Caco-2 (cell line): ENCODE results near the gene PLXNB2. TPM values are rescaled to one million over a fixed set of nuclear protein-coding genes. Genes with fewer than 3 reads are reported as not detected.

ENCODE experiments used
- BruUV-seq: library from RNA; stranded (reverse); fragments of 400-500 nt; replicated peaks from 2 replicates; lab custom pipeline; 2021; lab: Mats Ljungman, UMichigan
- CTCF ChIA-PET: fragments of 300-600 bp; sonication (Branson Sonifier 250); formaldehyde crosslinking; loops from one replicate; lab custom pipeline; 2022; ENCODE audit warnings: antibody characterized with exemption; lab: Charles Lee
- POLR2A ChIA-PET: fragments of 300-600 bp; sonication (Branson Sonifier 250); formaldehyde crosslinking; loops from one replicate; lab custom pipeline; 2022; ENCODE audit warnings: antibody characterized with exemption; lab: Charles Lee
- DNase-seq, 2 experiments: peaks; one replicate each; pipeline versions ENCODE4 v3.0.0 to v3.0.0-alpha.2; 2020 to 2022
- H3K27me3 ChIP-seq: replicated peaks from 2 replicates; pipeline ENCODE4 v1.6.0; 2011; ENCODE audit warnings: low read length; ENCODE audit not compliant: control insufficient read depth, insufficient read depth
- H3K36me3 ChIP-seq: 2 replicates; pipeline ENCODE4 v1.5.1; 2011; ENCODE audit warnings: low read length; ENCODE audit not compliant: control insufficient read depth, insufficient read depth
- H3K4me1 ChIP-seq: fragments of 250-450 bp; sonication (Bioruptor Pico); 2 replicates; pipeline ENCODE4 v1.5.1; 2020; ENCODE audit warnings: mild to moderate bottlenecking
- H3K4me3 ChIP-seq: 2 replicates; pipeline ENCODE4 v1.5.1; 2011; ENCODE audit warnings: low read depth, mild to moderate bottlenecking, control low read depth, low read length
- H3K9me3 ChIP-seq: fragments of 250-450 bp; sonication (Bioruptor Pico); 2 replicates; pipeline ENCODE4 v1.5.1; 2020; ENCODE audit warnings: mild to moderate bottlenecking, moderate library complexity
- H3K27ac Mint-ChIP-seq: one replicate; pipeline ENCODE4 v1.8.0; 2022; ENCODE audit warnings: mixed read lengths; ENCODE audit not compliant: unreplicated experiment
- H3K27me3 Mint-ChIP-seq: one replicate; pipeline ENCODE4 v1.8.0; 2022; ENCODE audit warnings: mixed read lengths; ENCODE audit not compliant: insufficient read depth, unreplicated experiment
- H3K36me3 Mint-ChIP-seq: one replicate; pipeline ENCODE4 v1.8.0; 2022; ENCODE audit warnings: mild to moderate bottlenecking, mixed read lengths; ENCODE audit not compliant: insufficient read depth, unreplicated experiment
- H3K4me1 Mint-ChIP-seq: one replicate; pipeline ENCODE4 v1.8.0; 2022; ENCODE audit warnings: low read depth, mixed read lengths; ENCODE audit not compliant: unreplicated experiment
- H3K4me3 Mint-ChIP-seq: one replicate; pipeline ENCODE4 v1.8.0; 2022; ENCODE audit warnings: mild to moderate bottlenecking, moderate library complexity, mixed read lengths; ENCODE audit not compliant: unreplicated experiment
- H3K9me3 Mint-ChIP-seq: one replicate; pipeline ENCODE4 v1.8.0; 2022; ENCODE audit warnings: mixed read lengths; ENCODE audit not compliant: unreplicated experiment
- intact Hi-C: fragments of 100-400 bp; cut with micrococcal nuclease; formaldehyde crosslinking; loops from one replicate; pipeline ENCODE4 v1.10.0; 2022; ENCODE audit not compliant: unreplicated experiment
- total RNA-seq: library from RNA; stranded (reverse); gene quantifications from 2 replicates; pipeline ENCODE4 v1.2.3, GENCODE V29; 2022
- TF ChIP-seq, protein P1 (sequence below), 2 experiments: fragments of 200-600 bp in 1 of 2; IDR thresholded peaks; 1 replicate in 1 of 2; 2 replicates in 1 of 2; pipeline versions ENCODE4 v1.5.1 to v1.8.0; 2011 to 2022; ENCODE audit warnings: antibody characterized with exemption in 1 of 2, control low read depth in 1 of 2, inconsistent platforms in 1 of 2, low read depth in 1 of 2, low read length in 1 of 2, mild to moderate bottlenecking in 1 of 2, moderate library complexity in 1 of 2; ENCODE audit not compliant: insufficient read depth in 1 of 2, severe bottlenecking in 1 of 2, unreplicated experiment in 1 of 2

PLXNB2 gene
- total RNA-seq, 1 experiment from 2014 or later = 260 TPM

DNA sequence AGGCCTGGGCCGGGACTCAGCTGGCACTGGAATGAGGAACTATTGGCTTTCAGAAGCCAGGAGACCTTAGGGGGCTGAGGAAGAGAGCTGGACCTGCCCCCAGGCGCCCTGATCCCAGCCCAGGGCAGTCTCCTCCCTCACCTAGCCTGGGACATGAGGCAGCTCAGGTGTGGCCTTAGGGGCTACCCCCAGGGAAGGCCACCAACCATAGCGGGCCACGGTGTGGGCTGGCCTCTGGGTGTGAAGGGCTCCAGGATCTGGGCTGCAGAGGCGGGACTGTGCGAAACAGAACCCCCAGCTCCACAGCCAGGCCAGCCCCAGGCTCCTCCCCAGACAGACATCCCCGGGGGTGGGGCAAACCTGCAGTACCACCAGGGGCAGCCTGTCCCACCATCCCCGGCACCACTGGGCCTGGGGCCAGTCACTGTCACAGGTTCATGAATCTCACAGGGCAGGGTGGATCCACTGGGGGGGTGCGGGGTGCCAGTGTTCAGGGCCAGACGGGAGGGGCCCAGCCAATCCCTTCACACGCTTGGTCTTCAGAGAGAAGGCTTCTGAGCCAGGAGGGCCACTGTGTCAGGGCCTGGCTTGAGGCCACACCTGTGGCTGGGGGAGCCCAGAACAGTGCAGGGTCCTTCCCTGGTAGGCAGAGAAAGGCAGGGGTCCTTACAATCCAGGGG is 3.5 kb downstream of the PLXNB2 start:
- H3K27ac Mint-ChIP-seq = peak overlapping the region; percentile 89
- peaks cover 43% of the 10 kb centered on the region for H3K4me1 ChIP-seq
- intact Hi-C loops = no loop called here
- peaks cover 6% of the 10 kb centered on the region for H3K36me3 Mint-ChIP-seq
- POLR2A ChIA-PET = interaction anchor here (0.5 to 1.5 kb wide), 3 partner anchors 10 to 204 kb away, joined by 4 to 6 read pairs (median 4); partner anchors contain the start of gene LMF2
- H3K4me3 ChIP-seq = no peak overlapping the region
- H3K27me3 ChIP-seq = no peaks in the 10 kb centered on the region
- CTCF ChIA-PET = interaction anchor here (0.6 to 1.8 kb wide), 2 partner anchors 10 to 36 kb away, joined by 4 to 8 read pairs; no protein-coding TSS in a partner anchor
- DNase-seq = peak; percentile 54 to 58
- no peaks in the 10 kb centered on the region for H3K27me3 Mint-ChIP-seq
- peak overlapping the region; percentile 71 for H3K4me3 Mint-ChIP-seq
- TF ChIP-seq, protein P1, sequence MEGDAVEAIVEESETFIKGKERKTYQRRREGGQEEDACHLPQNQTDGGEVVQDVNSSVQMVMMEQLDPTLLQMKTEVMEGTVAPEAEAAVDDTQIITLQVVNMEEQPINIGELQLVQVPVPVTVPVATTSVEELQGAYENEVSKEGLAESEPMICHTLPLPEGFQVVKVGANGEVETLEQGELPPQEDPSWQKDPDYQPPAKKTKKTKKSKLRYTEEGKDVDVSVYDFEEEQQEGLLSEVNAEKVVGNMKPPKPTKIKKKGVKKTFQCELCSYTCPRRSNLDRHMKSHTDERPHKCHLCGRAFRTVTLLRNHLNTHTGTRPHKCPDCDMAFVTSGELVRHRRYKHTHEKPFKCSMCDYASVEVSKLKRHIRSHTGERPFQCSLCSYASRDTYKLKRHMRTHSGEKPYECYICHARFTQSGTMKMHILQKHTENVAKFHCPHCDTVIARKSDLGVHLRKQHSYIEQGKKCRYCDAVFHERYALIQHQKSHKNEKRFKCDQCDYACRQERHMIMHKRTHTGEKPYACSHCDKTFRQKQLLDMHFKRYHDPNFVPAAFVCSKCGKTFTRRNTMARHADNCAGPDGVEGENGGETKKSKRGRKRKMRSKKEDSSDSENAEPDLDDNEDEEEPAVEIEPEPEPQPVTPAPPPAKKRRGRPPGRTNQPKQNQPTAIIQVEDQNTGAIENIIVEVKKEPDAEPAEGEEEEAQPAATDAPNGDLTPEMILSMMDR (IDR thresholded peaks at IDR 0.05; ENCODE audit: insufficient read depth in 1 of 2, low read depth in 1 of 2, low read length in 1 of 2, severe bottlenecking in 1 of 2, unreplicated experiment in 1 of 2) = no peak
- H3K4me1 Mint-ChIP-seq = peaks cover 12% of the 10 kb centered on the region
- peaks cover 2% of the 10 kb centered on the region for H3K36me3 ChIP-seq
- BruUV-seq = no TSS peak
- H3K9me3 Mint-ChIP-seq = no peaks in the 10 kb centered on the region
- H3K9me3 ChIP-seq = no peaks in the 10 kb centered on the region

DNA sequence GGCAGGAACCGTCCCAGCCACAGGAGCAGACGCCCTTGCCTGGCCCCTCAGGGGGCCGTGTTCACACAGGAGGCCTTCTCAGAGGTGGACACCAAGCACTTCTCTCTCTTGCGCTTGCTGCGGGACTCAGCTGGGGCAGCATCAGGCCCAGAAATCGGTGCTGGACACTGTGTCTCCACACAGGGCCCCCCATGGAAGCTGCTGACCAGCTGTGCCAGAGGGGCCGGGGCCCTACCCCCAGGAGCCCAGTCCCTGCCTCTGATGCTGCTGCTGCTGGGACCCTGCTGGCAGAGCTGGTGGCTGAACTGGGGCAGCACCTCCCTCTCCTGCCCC is 4.0 kb downstream of the PLXNB2 start:
- Mint-ChIP-seq H3K4me3 (no peak overlapping the region), H3K36me3 (peaks cover 6% of the 10 kb centered on the region), H3K4me1 (peaks cover 7% of the 10 kb centered on the region), H3K27me3 (no peaks in the 10 kb centered on the region), H3K9me3 (no peaks in the 10 kb centered on the region), H3K27ac (peak overlapping the region; percentile 89)
- intact Hi-C loops = no loop called here
- no peak for DNase-seq
- POLR2A ChIA-PET = interaction anchor here (0.5 to 1.5 kb wide), 3 partner anchors 10 to 204 kb away, joined by 4 to 6 read pairs (median 4); partner anchors contain the start of gene LMF2
- CTCF ChIA-PET = interaction anchor here (0.6 kb wide), 1 partner anchor 36 kb away, joined by 4 read pairs; no protein-coding TSS in a partner anchor
- TF ChIP-seq, protein P1 (IDR thresholded peaks at IDR 0.05; ENCODE audit: insufficient read depth in 1 of 2, low read depth in 1 of 2, low read length in 1 of 2, severe bottlenecking in 1 of 2, unreplicated experiment in 1 of 2) = no peak
- H3K9me3 ChIP-seq = no peaks in the 10 kb centered on the region
- no TSS peak for BruUV-seq
- H3K27me3 ChIP-seq = no peaks in the 10 kb centered on the region
- peaks cover 48% of the 10 kb centered on the region for H3K4me1 ChIP-seq
- peaks cover 2% of the 10 kb centered on the region for H3K36me3 ChIP-seq
- no peak overlapping the region for H3K4me3 ChIP-seq

DNA sequence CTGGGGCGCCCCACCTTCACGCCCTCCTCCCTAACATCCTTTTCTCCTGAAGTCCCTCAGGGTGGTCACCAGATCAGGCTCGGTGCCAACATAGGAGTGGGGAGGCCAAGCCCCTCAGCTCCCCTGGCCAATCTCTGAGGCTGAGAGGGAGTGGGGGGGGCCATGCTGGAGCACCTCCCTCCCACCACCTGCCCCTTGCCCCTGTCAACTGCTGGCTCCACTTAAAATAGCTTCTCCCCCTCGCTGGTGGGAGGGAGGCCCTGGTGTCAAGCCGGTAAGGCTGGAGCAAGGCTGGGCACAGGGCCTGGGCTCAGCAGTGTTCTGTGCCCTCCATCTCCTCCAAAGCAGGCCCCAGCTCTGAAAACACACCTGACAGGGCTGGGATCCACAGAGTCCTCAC is 4.9 kb downstream of the PLXNB2 start:
- Mint-ChIP-seq H3K4me1 (peaks cover 13% of the 10 kb centered on the region), H3K9me3 (no peaks in the 10 kb centered on the region), H3K36me3 (peaks cover 6% of the 10 kb centered on the region), H3K27ac (no peak overlapping the region), H3K4me3 (no peak overlapping the region), H3K27me3 (no peaks in the 10 kb centered on the region)
- no peaks in the 10 kb centered on the region for H3K9me3 ChIP-seq
- BruUV-seq = no TSS peak
- no peak for DNase-seq
- intact Hi-C loops = no loop called here
- H3K4me1 ChIP-seq = peaks cover 51% of the 10 kb centered on the region
- TF ChIP-seq, protein P1 (IDR thresholded peaks at IDR 0.05; ENCODE audit: insufficient read depth in 1 of 2, low read depth in 1 of 2, low read length in 1 of 2, severe bottlenecking in 1 of 2, unreplicated experiment in 1 of 2) = no peak
- no peak overlapping the region for H3K4me3 ChIP-seq
- H3K27me3 ChIP-seq = no peaks in the 10 kb centered on the region
- ChIA-PET POLR2A (no interaction called here), CTCF (interaction anchor here (0.7 kb wide), 1 partner anchor 9 kb away, joined by 3 read pairs; no protein-coding TSS in a partner anchor)
- H3K36me3 ChIP-seq = peaks cover 2% of the 10 kb centered on the region
